A673 (cell line): Measurements from ENCODE around the gene NINJ1. TPM values are rescaled to one million over a fixed set of nuclear protein-coding genes. Genes with fewer than 3 reads are reported as not detected.
A peak's percentile ranks its signal among the peaks of the same experiment; 100 is the strongest.

Source experiments
- BruUV-seq: library from RNA; stranded (reverse); fragments of 400-500 nt; replicated peaks from 2 replicates; lab custom pipeline; 2021; lab: Mats Ljungman, UMichigan
- CTCF ChIA-PET: fragments of 300-600 bp; sonication (Branson Sonifier 250); formaldehyde crosslinking; loops from one replicate; lab custom pipeline; 2022; ENCODE audit warnings: antibody characterized with exemption; lab: Charles Lee
- POLR2A ChIA-PET: fragments of 300-600 bp; sonication (Branson Sonifier 250); formaldehyde crosslinking; loops from one replicate; lab custom pipeline; 2022; ENCODE audit warnings: antibody characterized with exemption; ENCODE audit not compliant: low non-redundant PET; lab: Charles Lee
- DNase-seq: peaks from one replicate; pipeline ENCODE4 v3.0.0-alpha.2; 2015; ENCODE audit warnings: low spot score
- H3K27ac ChIP-seq: fragments of 200-600 bp; sonication (generic); 2 replicates; pipeline ENCODE4 v1.5.1; 2016; ENCODE audit warnings: mixed run types, low read depth, mild to moderate bottlenecking, mixed read lengths, antibody characterized with exemption, low read length; ENCODE audit not compliant: poor library complexity, severe bottlenecking
- H3K27me3 ChIP-seq: fragments of 200-600 bp; sonication (generic); replicated peaks from 2 replicates; pipeline ENCODE4 v1.6.1; 2017; ENCODE audit warnings: mixed run types, low read depth, mild to moderate bottlenecking, mixed read lengths, antibody characterized with exemption, low read length; ENCODE audit not compliant: insufficient read depth, poor library complexity
- H3K36me3 ChIP-seq: fragments of 200-600 bp; sonication (generic); 2 replicates; pipeline ENCODE4 v1.6.1; 2016; ENCODE audit warnings: mixed run types, mild to moderate bottlenecking, mixed read lengths, antibody characterized with exemption, low read length; ENCODE audit not compliant: insufficient read depth, poor library complexity, severe bottlenecking
- H3K4me1 ChIP-seq: fragments of 200-600 bp; sonication (generic); 2 replicates; pipeline ENCODE4 v1.6.1; 2017; ENCODE audit warnings: mixed run types, mild to moderate bottlenecking, mixed read lengths, antibody characterized with exemption, low read length; ENCODE audit not compliant: insufficient read depth, poor library complexity, severe bottlenecking
- H3K4me3 ChIP-seq: fragments of 200-600 bp; sonication (generic); 2 replicates; pipeline ENCODE4 v1.5.1; 2016; ENCODE audit warnings: low read depth, mixed run types, mild to moderate bottlenecking, mixed read lengths, low read length; ENCODE audit not compliant: poor library complexity, severe bottlenecking
- H3K9me3 ChIP-seq: fragments of 200-600 bp; sonication (generic); 2 replicates; pipeline ENCODE4 v1.6.1; 2016; ENCODE audit warnings: mixed run types, low read depth, mild to moderate bottlenecking, mixed read lengths, antibody characterized with exemption, low read length; ENCODE audit not compliant: poor library complexity, severe bottlenecking
- EZH2 ChIP-seq: fragments of 200-600 bp; sonication (generic); IDR thresholded peaks from 2 replicates; pipeline ENCODE4 v1.6.1; 2017; ENCODE audit warnings: borderline replicate concordance, low read depth, mild to moderate bottlenecking, mixed read lengths, antibody characterized with exemption, low read length; ENCODE audit not compliant: poor library complexity, severe bottlenecking
- intact Hi-C: fragments of 100-400 bp; cut with micrococcal nuclease; formaldehyde crosslinking; loops from one replicate; pipeline ENCODE4 v1.10.0; 2022; ENCODE audit not compliant: unreplicated experiment
- total RNA-seq: library from RNA; stranded (reverse); gene quantifications from 2 replicates; pipeline ENCODE4 v1.2.3, GENCODE V29; 2021
- TF ChIP-seq, protein P1 (sequence below): fragments of 300-800, 200-600 bp; sonication (generic); conservative IDR thresholded peaks from 2 replicates; pipeline ENCODE4 v1.5.1; 2017; ENCODE audit warnings: low read depth, mild to moderate bottlenecking, antibody characterized with exemption, low read length, moderate library complexity, mixed read lengths

Gene NINJ1
- total RNA-seq, 1 experiment from 2014 or later: 9.2 TPM

DNA sequence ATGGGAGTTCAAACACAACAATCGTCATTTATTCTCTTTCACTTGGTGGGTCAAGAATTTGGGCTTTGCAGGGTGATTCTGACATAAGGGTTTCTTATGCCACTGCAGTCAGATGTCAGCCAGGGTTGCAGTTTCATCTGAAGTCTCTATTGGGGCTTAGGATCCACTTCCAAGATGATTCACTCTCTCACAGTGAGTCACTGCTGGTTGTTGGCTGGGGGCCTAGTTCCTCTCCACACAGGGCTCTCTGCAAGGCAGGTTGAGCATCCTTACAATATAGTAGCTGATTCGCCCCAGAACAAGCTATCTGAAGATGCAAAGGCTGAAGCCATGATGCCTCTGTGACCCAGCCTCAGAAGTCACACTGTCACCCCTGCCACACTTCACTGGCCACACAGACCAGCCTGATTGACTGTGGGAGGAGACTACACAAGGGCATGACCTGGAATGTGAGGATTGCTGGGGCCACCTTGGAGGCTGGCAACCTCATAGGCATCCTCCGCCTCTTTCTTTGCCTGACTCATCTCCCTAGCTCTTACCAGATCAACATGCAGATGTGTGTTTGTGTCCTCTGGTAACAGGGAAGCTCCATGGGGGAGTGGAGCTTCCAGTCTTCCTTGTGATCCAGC is 42.5 kb downstream of the NINJ1 start:
- intact Hi-C loops: no loop called here
- POLR2A ChIA-PET: interaction anchor here (0.7 kb wide), 1 partner anchor 475 kb away, joined by 4 read pairs; no protein-coding TSS in a partner anchor
- no peaks in the 10 kb centered on the region for H3K36me3 ChIP-seq
- CTCF ChIA-PET: no interaction called here
- DNase-seq: peak; percentile 44
- H3K27ac ChIP-seq: no peak overlapping the region
- no peak overlapping the region for H3K4me3 ChIP-seq
- no peaks in the 10 kb centered on the region for H3K9me3 ChIP-seq
- peaks cover 12% of the 10 kb centered on the region for H3K4me1 ChIP-seq
- TF ChIP-seq EZH2: no peak
- TF ChIP-seq, protein P1, sequence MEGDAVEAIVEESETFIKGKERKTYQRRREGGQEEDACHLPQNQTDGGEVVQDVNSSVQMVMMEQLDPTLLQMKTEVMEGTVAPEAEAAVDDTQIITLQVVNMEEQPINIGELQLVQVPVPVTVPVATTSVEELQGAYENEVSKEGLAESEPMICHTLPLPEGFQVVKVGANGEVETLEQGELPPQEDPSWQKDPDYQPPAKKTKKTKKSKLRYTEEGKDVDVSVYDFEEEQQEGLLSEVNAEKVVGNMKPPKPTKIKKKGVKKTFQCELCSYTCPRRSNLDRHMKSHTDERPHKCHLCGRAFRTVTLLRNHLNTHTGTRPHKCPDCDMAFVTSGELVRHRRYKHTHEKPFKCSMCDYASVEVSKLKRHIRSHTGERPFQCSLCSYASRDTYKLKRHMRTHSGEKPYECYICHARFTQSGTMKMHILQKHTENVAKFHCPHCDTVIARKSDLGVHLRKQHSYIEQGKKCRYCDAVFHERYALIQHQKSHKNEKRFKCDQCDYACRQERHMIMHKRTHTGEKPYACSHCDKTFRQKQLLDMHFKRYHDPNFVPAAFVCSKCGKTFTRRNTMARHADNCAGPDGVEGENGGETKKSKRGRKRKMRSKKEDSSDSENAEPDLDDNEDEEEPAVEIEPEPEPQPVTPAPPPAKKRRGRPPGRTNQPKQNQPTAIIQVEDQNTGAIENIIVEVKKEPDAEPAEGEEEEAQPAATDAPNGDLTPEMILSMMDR: no peak
- BruUV-seq: no TSS peak
- H3K27me3 ChIP-seq: no peaks in the 10 kb centered on the region

DNA sequence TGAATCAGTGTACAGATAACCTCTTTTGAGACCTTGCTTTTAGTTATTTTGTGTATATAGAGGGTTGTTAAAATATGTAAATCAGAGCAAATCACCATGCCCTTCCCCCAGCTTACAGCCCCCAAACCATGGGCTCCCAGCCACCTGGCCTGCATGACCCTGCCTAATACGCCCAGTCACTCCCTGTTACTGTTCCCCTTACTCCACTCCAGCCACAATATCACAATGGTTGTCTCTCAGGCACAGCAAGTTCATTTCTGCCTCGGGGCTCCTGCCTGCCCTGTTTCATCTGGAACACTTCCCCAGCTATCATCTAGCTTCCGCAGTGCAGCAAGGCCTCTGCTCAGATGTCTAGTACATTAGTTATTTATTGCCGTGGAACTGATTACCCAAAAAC is 43.0 kb downstream of the NINJ1 start:
- Histone ChIP-seq H3K36me3 (no peaks in the 10 kb centered on the region), H3K27ac (no peak overlapping the region), H3K4me1 (peaks cover 12% of the 10 kb centered on the region), H3K4me3 (no peak overlapping the region), H3K27me3 (no peaks in the 10 kb centered on the region), H3K9me3 (no peaks in the 10 kb centered on the region)
- POLR2A ChIA-PET: no interaction called here
- no peak for DNase-seq
- CTCF ChIA-PET: no interaction called here
- intact Hi-C loops: no loop called here
- no TSS peak for BruUV-seq
- TF ChIP-seq, protein P1: no peak
- no peak for TF ChIP-seq EZH2

DNA sequence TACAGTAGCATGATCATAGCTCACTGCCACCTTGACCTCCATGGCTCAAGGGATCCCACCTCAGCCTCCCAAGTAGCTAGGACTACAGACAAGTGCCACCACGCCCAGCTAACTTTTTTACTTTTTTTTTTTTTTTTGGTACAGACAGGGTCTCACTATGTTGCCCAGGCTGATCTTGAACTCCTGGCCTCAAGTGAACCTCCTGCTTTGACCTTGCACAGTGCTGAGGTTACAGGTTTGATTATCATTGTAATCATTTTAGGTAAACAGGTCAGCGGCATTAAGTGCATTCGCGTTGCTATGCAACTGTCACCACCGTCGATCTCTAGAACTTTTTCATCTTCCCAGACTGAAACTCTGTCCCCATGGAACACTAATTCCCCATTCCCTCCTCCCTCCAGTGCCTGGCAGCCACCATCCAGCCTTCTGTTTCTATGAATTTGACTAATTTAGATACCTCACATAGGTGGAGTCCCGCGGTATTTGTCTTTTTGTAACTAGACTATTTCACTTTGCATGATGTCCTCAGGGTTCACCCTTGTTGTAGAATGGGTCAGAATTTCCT is 43.9 kb downstream of the NINJ1 start:
- intact Hi-C loops: no loop called here
- POLR2A ChIA-PET: no interaction called here

More for the DNA sequence above, 43.9 kb downstream of the NINJ1 start:
- BruUV-seq: no TSS peak
- H3K9me3 ChIP-seq: no peaks in the 10 kb centered on the region
- CTCF ChIA-PET: no interaction called here
- H3K4me1 ChIP-seq: peaks cover 11% of the 10 kb centered on the region
- TF ChIP-seq, protein P1: no peak
- no peak for TF ChIP-seq EZH2
- no peak overlapping the region for H3K27ac ChIP-seq
- H3K27me3 ChIP-seq: no peaks in the 10 kb centered on the region
- no peak for DNase-seq
- H3K4me3 ChIP-seq: no peak overlapping the region
- H3K36me3 ChIP-seq: no peaks in the 10 kb centered on the region
